ENCODE results near the gene AKAP11. TPM values are rescaled to one million over a fixed set of nuclear protein-coding genes. Genes with fewer than 3 reads are reported as not detected.
A peak's percentile ranks its signal among the peaks of the same experiment; 100 is the strongest.

The AKAP11 gene
- polyA plus RNA-seq, 1 donor (not counting 4 experiments of a cell fraction or from before 2014, with no cell fraction given), result 17.4 TPM

GRCh38 chr13:42247883-42248282, 24.1 kb upstream of the AKAP11 start:
- H2AFZ ChIP-seq (ENCODE audit: control insufficient read depth, low read length), result no peak overlapping the region
- DNase-seq (ENCODE audit: low read depth, low spot score) (no peak), FAIRE-seq (no peak)
- no peaks in the 10 kb centered on the region for H3K9me3 ChIP-seq (ENCODE audit: control insufficient read depth, low read depth, low read length)
- H3K4me1 ChIP-seq (ENCODE audit: control insufficient read depth, extremely low read depth, insufficient read depth, low read length), result no peaks in the 10 kb centered on the region
- H3K27me3 ChIP-seq (ENCODE audit: control insufficient read depth, extremely low read depth, insufficient read depth, low read length), result no peaks in the 10 kb centered on the region
- H3K79me2 ChIP-seq (ENCODE audit: control insufficient read depth, insufficient read depth, low read length), result no peaks in the 10 kb centered on the region
- no peak overlapping the region for H3K4me3 ChIP-seq (ENCODE audit: control insufficient read depth in 2 of 3, extremely low read depth in 1 of 3, insufficient read depth in 2 of 3, low read depth in 1 of 3, low read length in 3 of 3)
- no peak overlapping the region for H3K27ac ChIP-seq (ENCODE audit: control insufficient read depth, insufficient read depth, low read length)
- H4K20me1 ChIP-seq (ENCODE audit: control insufficient read depth, extremely low read depth, insufficient read depth, low read length), result no peaks in the 10 kb centered on the region
- H3K9ac ChIP-seq (ENCODE audit: control insufficient read depth, extremely low read depth, insufficient read depth, low read length), result no peak overlapping the region
- dilution Hi-C loops (cut with MboI; ENCODE audit: extremely low pct_ligation_motif_present, low sequenced_read_pairs), result no loop called here
- no peak overlapping the region for H3K4me2 ChIP-seq (ENCODE audit: control insufficient read depth, extremely low read depth, insufficient read depth, low read depth, low read length)
- TF ChIP-seq EZH2 (IDR thresholded peaks at IDR 0.05; ENCODE audit: low read length) (no peak), CTCF (optimal IDR thresholded peaks at IDR 0.05 in 1 of 3, IDR thresholded peaks at IDR 0.05 in 1 of 3, conservative IDR thresholded peaks at IDR 0.05 in 1 of 3; ENCODE audit: extremely low read depth in 1 of 3, insufficient read depth in 2 of 3, low read length in 3 of 3) (no peak)
- H3K36me3 ChIP-seq (ENCODE audit: control insufficient read depth in 2 of 2, extremely low read depth in 1 of 2, insufficient read depth in 2 of 2, low read length in 2 of 2), result peaks cover 0 to 1% of the 10 kb centered on the region in 2 experiments
- H3K9me1 ChIP-seq (ENCODE audit: control insufficient read depth, extremely low read depth, insufficient read depth, low read length), result no peaks in the 10 kb centered on the region

GRCh38 chr13:42255886-42256285, 16.1 kb upstream of the AKAP11 start:
- H3K4me3 ChIP-seq (ENCODE audit: control insufficient read depth in 2 of 3, extremely low read depth in 1 of 3, insufficient read depth in 2 of 3, low read depth in 1 of 3, low read length in 3 of 3), result no peak overlapping the region
- TF ChIP-seq CTCF (optimal IDR thresholded peaks at IDR 0.05 in 1 of 3, IDR thresholded peaks at IDR 0.05 in 1 of 3, conservative IDR thresholded peaks at IDR 0.05 in 1 of 3; ENCODE audit: extremely low read depth in 1 of 3, insufficient read depth in 2 of 3, low read length in 3 of 3), result no peak
- no peak for TF ChIP-seq EZH2 (IDR thresholded peaks at IDR 0.05; ENCODE audit: low read length)
- H3K27me3 ChIP-seq (ENCODE audit: control insufficient read depth, extremely low read depth, insufficient read depth, low read length), result no peaks in the 10 kb centered on the region
- no peaks in the 10 kb centered on the region for H3K9me1 ChIP-seq (ENCODE audit: control insufficient read depth, extremely low read depth, insufficient read depth, low read length)
- no peak overlapping the region for H3K9ac ChIP-seq (ENCODE audit: control insufficient read depth, extremely low read depth, insufficient read depth, low read length)
- H3K4me2 ChIP-seq (ENCODE audit: control insufficient read depth, extremely low read depth, insufficient read depth, low read depth, low read length), result peak overlapping the region; percentile 20
- peak overlapping the region; percentile 75 for H2AFZ ChIP-seq (ENCODE audit: control insufficient read depth, low read length)
- no peaks in the 10 kb centered on the region for H4K20me1 ChIP-seq (ENCODE audit: control insufficient read depth, extremely low read depth, insufficient read depth, low read length)
- no peak overlapping the region for H3K27ac ChIP-seq (ENCODE audit: control insufficient read depth, insufficient read depth, low read length)
- dilution Hi-C loops (cut with MboI; ENCODE audit: extremely low pct_ligation_motif_present, low sequenced_read_pairs), result no loop called here
- peak; percentile 86 for FAIRE-seq
- DNase-seq (ENCODE audit: low read depth, low spot score), result no peak
- H3K79me2 ChIP-seq (ENCODE audit: control insufficient read depth, insufficient read depth, low read length), result no peaks in the 10 kb centered on the region
- peaks cover 8% of the 10 kb centered on the region for H3K4me1 ChIP-seq (ENCODE audit: control insufficient read depth, extremely low read depth, insufficient read depth, low read length)
- no peaks in the 10 kb centered on the region for H3K9me3 ChIP-seq (ENCODE audit: control insufficient read depth, low read depth, low read length)
- no peaks in the 10 kb centered on the region for H3K36me3 ChIP-seq (ENCODE audit: control insufficient read depth in 2 of 2, extremely low read depth in 1 of 2, insufficient read depth in 2 of 2, low read length in 2 of 2)
